GM12875 (cell line): ENCODE measurements around the gene TFAM.

ENCODE experiments used
- H3K4me3 ChIP-seq: one replicate; pipeline ENCODE4 v1.5.1; 2011; ENCODE audit warnings: low read depth, low read length, control low read depth
- TF ChIP-seq, protein P1 (sequence below): IDR thresholded peaks from 2 replicates; pipeline ENCODE4 v1.5.1; 2011; ENCODE audit warnings: low read depth, mild to moderate bottlenecking, control low read depth, inconsistent platforms, low read length, moderate library complexity, borderline replicate concordance; ENCODE audit not compliant: insufficient read depth

TFAM gene

DNA sequence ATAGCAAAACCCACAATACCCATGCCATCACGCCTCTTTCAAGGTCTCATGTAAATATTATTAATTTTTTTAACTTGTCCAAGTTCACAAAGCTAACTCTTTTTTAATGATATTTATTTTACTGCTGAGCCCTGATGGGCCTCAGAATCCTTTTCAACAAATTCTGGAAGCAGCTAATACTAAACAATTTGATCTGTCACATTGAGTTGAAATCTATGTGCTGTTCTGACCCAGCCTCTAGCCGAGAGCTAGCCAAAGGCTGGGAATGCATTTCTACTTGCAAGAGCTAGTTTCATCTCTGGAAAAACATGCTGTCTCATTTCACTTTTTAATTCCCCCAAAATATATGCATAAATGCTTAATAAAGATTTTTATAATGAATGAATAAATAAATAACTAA lies 47.9 kb downstream of the TFAM start:
- H3K4me3 ChIP-seq = no peak overlapping the region
- TF ChIP-seq, protein P1, sequence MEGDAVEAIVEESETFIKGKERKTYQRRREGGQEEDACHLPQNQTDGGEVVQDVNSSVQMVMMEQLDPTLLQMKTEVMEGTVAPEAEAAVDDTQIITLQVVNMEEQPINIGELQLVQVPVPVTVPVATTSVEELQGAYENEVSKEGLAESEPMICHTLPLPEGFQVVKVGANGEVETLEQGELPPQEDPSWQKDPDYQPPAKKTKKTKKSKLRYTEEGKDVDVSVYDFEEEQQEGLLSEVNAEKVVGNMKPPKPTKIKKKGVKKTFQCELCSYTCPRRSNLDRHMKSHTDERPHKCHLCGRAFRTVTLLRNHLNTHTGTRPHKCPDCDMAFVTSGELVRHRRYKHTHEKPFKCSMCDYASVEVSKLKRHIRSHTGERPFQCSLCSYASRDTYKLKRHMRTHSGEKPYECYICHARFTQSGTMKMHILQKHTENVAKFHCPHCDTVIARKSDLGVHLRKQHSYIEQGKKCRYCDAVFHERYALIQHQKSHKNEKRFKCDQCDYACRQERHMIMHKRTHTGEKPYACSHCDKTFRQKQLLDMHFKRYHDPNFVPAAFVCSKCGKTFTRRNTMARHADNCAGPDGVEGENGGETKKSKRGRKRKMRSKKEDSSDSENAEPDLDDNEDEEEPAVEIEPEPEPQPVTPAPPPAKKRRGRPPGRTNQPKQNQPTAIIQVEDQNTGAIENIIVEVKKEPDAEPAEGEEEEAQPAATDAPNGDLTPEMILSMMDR = no peak

GRCh38 chr10:58433571-58433970 lies 48.4 kb downstream of the TFAM start:
- TF ChIP-seq, protein P1 = no peak
- no peak overlapping the region for H3K4me3 ChIP-seq

GRCh38 chr10:58435297-58435985 lies 50.2 kb downstream of the TFAM start:
- H3K4me3 ChIP-seq = no peak overlapping the region
- TF ChIP-seq, protein P1 = no peak

DNA sequence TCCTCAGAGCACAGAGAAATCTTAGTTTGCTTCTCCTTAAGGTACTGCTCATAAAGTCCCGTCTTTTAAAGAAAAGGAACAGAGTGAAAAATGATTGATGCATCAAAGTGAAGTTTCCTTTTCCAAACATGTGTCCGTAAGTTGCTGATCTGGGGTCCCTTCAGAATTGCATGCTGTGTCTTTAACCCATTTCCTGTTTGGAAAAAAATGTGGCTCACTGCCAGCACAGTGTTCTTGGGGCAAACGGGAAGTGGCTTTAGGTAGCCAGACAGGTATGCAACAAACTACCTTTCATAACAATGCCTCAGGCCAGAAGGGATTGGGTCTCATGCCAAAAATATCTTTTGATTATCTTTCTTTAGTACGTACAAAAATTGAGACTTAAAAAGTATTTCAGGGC lies 50.9 kb downstream of the TFAM start:
- TF ChIP-seq, protein P1 = no peak

DNA sequence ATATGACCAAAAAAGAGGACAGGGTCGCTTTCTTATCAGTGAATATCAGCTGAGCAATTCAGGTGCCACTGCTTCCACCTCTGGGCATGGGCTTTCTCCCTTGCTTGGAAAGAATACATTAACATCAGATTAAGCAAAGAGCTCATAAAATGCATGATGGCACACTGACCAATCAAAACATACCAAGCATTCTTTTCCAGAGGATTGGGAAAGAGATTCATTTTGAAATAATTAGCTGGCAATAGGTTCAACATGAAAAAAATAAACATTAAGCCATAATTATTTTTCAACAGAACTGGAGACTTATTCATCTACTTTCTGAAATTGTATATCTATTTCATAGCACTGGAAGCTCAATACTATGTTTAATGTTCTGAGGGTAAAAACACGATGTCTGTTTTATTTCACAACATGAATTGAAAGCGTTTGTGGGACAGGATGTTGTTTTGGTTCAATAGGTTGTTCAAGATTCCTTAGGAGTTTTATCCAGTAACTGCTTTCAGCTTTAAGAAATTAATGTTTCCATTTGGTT lies 53.2 kb downstream of the TFAM start:
- TF ChIP-seq, protein P1 = no peak
- H3K4me3 ChIP-seq = no peak overlapping the region

More for the DNA sequence above, 50.9 kb downstream of the TFAM start:
- no peak overlapping the region for H3K4me3 ChIP-seq

GRCh38 chr10:58438986-58439385 lies 53.8 kb downstream of the TFAM start:
- TF ChIP-seq, protein P1 = no peak

More at GRCh38 chr10:58438986-58439385, 53.8 kb downstream of the TFAM start:
- H3K4me3 ChIP-seq = no peak overlapping the region
